Effector memory CD4-positive, alpha-beta T cell (primary cell): ENCODE results near the gene ADNP2.

Experiments
- DNase-seq, 3 donors: peaks; one replicate each; pipeline ENCODE4 v3.0.0-alpha.2; 2020
- H3K27ac ChIP-seq: 2 replicates; pipeline ENCODE4 v1.7.0; 2013; ENCODE audit warnings: mild to moderate bottlenecking, low read length, moderate library complexity; ENCODE audit not compliant: insufficient read depth, poor library complexity, severe bottlenecking
- H3K27me3 ChIP-seq: replicated peaks from 2 replicates; pipeline ENCODE4 v1.7.0; 2013; ENCODE audit warnings: mild to moderate bottlenecking, low read length; ENCODE audit not compliant: insufficient read depth, control insufficient read depth, poor library complexity, severe bottlenecking
- H3K36me3 ChIP-seq: 2 replicates; pipeline ENCODE4 v1.7.0; 2013; ENCODE audit warnings: mild to moderate bottlenecking, low read length, moderate library complexity; ENCODE audit not compliant: control insufficient read depth, insufficient read depth
- H3K4me1 ChIP-seq: 2 replicates; pipeline ENCODE4 v1.7.0; 2013; ENCODE audit warnings: low read length, mild to moderate bottlenecking; ENCODE audit not compliant: control insufficient read depth, insufficient read depth, poor library complexity, severe bottlenecking
- H3K4me3 ChIP-seq: 2 replicates; pipeline ENCODE4 v1.7.0; 2013; ENCODE audit warnings: low read length, low read depth, mild to moderate bottlenecking; ENCODE audit not compliant: insufficient read depth, poor library complexity, severe bottlenecking
- H3K9me3 ChIP-seq: 2 replicates; pipeline ENCODE4 v1.7.0; 2013; ENCODE audit warnings: mild to moderate bottlenecking, low read length, moderate library complexity; ENCODE audit not compliant: control insufficient read depth

ADNP2 gene

GRCh38 chr18:80140455-80140985, 31.5 kb downstream of the ADNP2 start:
- Histone ChIP-seq H3K27me3 (no peaks in the 10 kb centered on the region), H3K36me3 (peaks cover 26% of the 10 kb centered on the region), H3K4me3 (no peak overlapping the region), H3K27ac (no peak overlapping the region), H3K4me1 (no peaks in the 10 kb centered on the region), H3K9me3 (no peaks in the 10 kb centered on the region)
- no peak for DNase-seq

GRCh38 chr18:80143881-80144280, 34.8 kb downstream of the ADNP2 start:
- Histone ChIP-seq H3K27ac (no peak overlapping the region), H3K4me1 (peaks cover 8% of the 10 kb centered on the region), H3K9me3 (no peaks in the 10 kb centered on the region), H3K4me3 (no peak overlapping the region), H3K36me3 (no peaks in the 10 kb centered on the region), H3K27me3 (no peaks in the 10 kb centered on the region)
- DNase-seq, result no peak

DNA sequence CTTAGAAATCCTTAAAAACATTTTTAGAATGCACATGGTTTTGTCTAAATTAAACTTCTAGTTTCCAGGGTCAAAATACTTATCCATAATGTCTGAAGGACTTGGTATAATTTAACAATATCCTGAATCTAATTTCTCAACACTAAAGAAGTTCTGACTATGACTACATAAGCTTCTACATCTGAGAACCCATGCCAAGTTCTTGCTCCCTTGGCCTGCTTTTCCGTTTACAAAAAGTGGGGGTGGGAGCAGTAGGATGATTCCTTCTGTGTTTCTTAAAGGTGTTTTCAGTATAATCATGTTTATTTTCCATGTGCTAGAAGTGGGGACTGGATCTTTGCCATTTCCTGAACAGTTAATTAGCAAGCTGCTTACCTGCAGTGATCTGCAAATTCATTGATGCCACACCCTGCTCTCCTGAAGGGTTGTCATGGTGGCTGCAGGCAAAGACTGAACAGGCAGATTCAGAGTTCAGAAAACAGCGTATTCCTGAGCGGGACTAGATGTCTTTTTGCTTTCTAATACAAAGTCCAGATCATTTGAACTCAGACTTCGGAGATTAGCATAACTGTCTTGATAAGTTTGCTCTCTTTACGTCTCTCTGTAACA, 36.2 kb downstream of the ADNP2 start:
- no peak overlapping the region for H3K27ac ChIP-seq
- no peaks in the 10 kb centered on the region for H3K36me3 ChIP-seq
- DNase-seq, result no peak
- no peaks in the 10 kb centered on the region for H3K27me3 ChIP-seq
- no peaks in the 10 kb centered on the region for H3K9me3 ChIP-seq
- peaks cover 8% of the 10 kb centered on the region for H3K4me1 ChIP-seq
- H3K4me3 ChIP-seq, result no peak overlapping the region

GRCh38 chr18:80147037-80147417, 38.0 kb downstream of the ADNP2 start:
- no peak for DNase-seq
- no peaks in the 10 kb centered on the region for H3K36me3 ChIP-seq
- peaks cover 8% of the 10 kb centered on the region for H3K4me1 ChIP-seq
- H3K4me3 ChIP-seq, result peak overlapping the region; percentile 62
- H3K9me3 ChIP-seq, result no peaks in the 10 kb centered on the region
- H3K27ac ChIP-seq, result no peak overlapping the region
- no peaks in the 10 kb centered on the region for H3K27me3 ChIP-seq

DNA sequence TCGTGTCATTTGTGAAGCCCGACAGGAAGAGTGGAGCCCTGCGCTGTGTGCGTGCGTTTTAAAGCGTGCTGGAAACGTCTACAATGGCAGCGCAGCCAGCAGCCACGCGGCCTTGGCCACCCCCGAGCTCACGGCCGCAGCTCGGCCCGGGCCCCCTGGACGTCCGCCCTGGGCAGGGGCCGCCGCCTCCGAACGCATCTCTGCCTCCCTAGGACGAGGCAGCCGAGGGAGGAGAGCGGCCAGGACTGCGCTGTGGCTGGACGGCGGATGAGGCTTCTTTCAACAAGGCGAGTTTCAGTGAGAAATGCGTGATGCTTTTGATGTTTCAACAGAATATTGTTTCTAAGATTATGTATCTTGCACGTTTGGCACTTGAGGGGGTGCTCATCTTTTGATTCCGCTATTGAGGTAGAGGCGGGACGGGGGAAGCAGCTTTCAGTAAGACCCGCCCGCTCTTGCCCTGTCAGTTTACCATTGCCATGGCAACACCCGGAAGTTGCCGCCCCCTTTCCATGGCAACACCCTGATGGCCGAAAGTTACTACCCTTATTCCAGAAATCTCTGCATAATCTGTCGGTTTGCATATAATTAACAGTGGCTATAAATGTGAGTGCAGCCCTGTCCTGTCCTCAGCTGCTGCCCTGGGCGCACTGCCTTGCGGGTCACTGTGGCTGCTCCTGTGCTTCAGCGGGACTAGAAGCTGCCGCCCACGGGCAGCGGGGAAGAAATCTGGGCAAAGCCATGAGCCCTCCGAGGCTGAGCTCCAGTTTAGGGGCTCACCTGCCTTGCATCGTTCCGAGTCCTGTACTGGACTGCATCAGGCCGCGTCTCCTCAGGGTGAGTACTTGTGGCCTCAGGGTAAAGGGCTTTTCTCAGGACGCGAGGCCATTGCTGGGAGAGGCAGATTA, 38.6 kb downstream of the ADNP2 start:
- no peak overlapping the region for H3K27ac ChIP-seq
- DNase-seq, result peak; percentile 34 to 49 (median 35)

GRCh38 chr18:80148326-80149199, 39.5 kb downstream of the ADNP2 start:
- Histone ChIP-seq H3K27ac (no peak overlapping the region), H3K9me3 (no peaks in the 10 kb centered on the region), H3K27me3 (no peaks in the 10 kb centered on the region), H3K4me1 (peaks cover 8% of the 10 kb centered on the region), H3K4me3 (peak overlapping the region; percentile 62), H3K36me3 (no peaks in the 10 kb centered on the region)
- no peak for DNase-seq

More for the DNA sequence above, 38.6 kb downstream of the ADNP2 start:
- Histone ChIP-seq H3K27me3 (no peaks in the 10 kb centered on the region), H3K4me1 (peaks cover 8% of the 10 kb centered on the region), H3K9me3 (no peaks in the 10 kb centered on the region), H3K36me3 (no peaks in the 10 kb centered on the region), H3K4me3 (peak overlapping the region; percentile 62)

- Histone ChIP-seq H3K4me3 (no peak overlapping the region), H3K4me1 (peaks cover 8% of the 10 kb centered on the region), H3K27me3 (no peaks in the 10 kb centered on the region), H3K36me3 (no peaks in the 10 kb centered on the region), H3K27ac (no peak overlapping the region), H3K9me3 (no peaks in the 10 kb centered on the region)
- no peak for DNase-seq
Measured at GRCh38 chr18:80149667-80150066, 40.6 kb downstream of the ADNP2 start.

DNA sequence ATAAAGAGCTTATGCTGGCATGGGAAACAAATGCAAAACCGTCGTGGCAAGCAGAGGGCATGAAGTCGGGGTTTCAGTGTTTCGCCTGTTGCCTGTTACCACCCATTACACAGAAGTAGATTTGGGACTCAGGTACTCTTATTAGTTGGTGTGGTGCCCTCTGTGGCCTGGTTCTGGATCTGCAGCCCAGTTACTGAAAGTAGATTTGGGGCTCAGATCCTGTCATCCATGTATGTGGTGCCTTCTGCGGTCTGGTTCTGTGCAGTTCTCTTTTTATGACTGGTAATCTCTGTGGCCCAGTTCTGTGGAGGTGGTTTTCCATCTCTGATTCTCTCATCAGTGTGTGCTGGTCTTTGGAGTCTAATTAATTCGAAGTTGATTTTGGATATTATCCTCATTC, 45.2 kb downstream of the ADNP2 start:
- Histone ChIP-seq H3K4me1 (no peaks in the 10 kb centered on the region), H3K27me3 (no peaks in the 10 kb centered on the region)
- DNase-seq, result no peak

GRCh38 chr18:80157708-80158343, 48.8 kb downstream of the ADNP2 start:
- peak; percentile 31 to 54 (median 39) for DNase-seq
- Histone ChIP-seq H3K9me3 (no peaks in the 10 kb centered on the region), H3K4me3 (no peak overlapping the region), H3K27me3 (no peaks in the 10 kb centered on the region), H3K4me1 (peaks cover 6% of the 10 kb centered on the region), H3K27ac (no peak overlapping the region), H3K36me3 (no peaks in the 10 kb centered on the region)

More for the DNA sequence above, 45.2 kb downstream of the ADNP2 start:
- no peak overlapping the region for H3K27ac ChIP-seq
- no peaks in the 10 kb centered on the region for H3K36me3 ChIP-seq
- H3K9me3 ChIP-seq, result no peaks in the 10 kb centered on the region
- H3K4me3 ChIP-seq, result no peak overlapping the region
